Neutrophil (primary cell): ENCODE measurements around the gene AQP9.
A peak's percentile ranks its signal among the peaks of the same experiment; 100 is the strongest.

ENCODE experiments used
- H3K27ac ChIP-seq: fragments of 200-600 bp; sonication (generic); 2 replicates; pipeline ENCODE4 v1.5.1; 2016; ENCODE audit warnings: mild to moderate bottlenecking, moderate library complexity
- H3K27me3 ChIP-seq: fragments of 200-600 bp; sonication (generic); 2 replicates; pipeline ENCODE4 v1.6.0; 2016; ENCODE audit warnings: mild to moderate bottlenecking
- H3K36me3 ChIP-seq: fragments of 200-600 bp; sonication (generic); 2 replicates; pipeline ENCODE4 v1.5.1; 2017
- H3K4me1 ChIP-seq, 2 experiments: fragments of 200-600 bp in 1 of 2; sonication (generic) in 1 of 2; 1 replicate in 1 of 2; 2 replicates in 1 of 2; pipeline versions ENCODE4 v1.5.1 to v1.6.1; 2013 to 2016; ENCODE audit warnings: low read depth in 1 of 2, low read length in 1 of 2, mild to moderate bottlenecking in 1 of 2, moderate library complexity in 1 of 2; ENCODE audit not compliant: control insufficient read depth in 1 of 2, insufficient read depth in 1 of 2
- H3K4me3 ChIP-seq, 2 experiments: fragments of 200-600 bp in 1 of 2; sonication (generic) in 1 of 2; 1 replicate in 1 of 2; 2 replicates in 1 of 2; pipeline ENCODE4 v1.5.1; 2013 to 2016; ENCODE audit warnings: low read depth in 1 of 2, low read length in 1 of 2, mild to moderate bottlenecking in 1 of 2, moderate library complexity in 1 of 2
- H3K9me3 ChIP-seq: fragments of 200-600 bp; sonication (generic); 2 replicates; pipeline ENCODE4 v1.5.1; 2016
- CTCF ChIP-seq: fragments of 200-600 bp; sonication (generic); IDR thresholded peaks from 2 replicates; pipeline ENCODE4 v1.5.1; 2016; ENCODE audit warnings: antibody characterized with exemption

The AQP9 gene

GRCh38 chr15:58138106-58138505 is at the start of gene AQP9:
TSS of gene AQP9 (plus strand) at chr15:58138381. CDS start at chr15:58138566, 185 bp downstream.
- Histone ChIP-seq H3K27me3 (peaks cover 8% of the 10 kb centered on the region), H3K9me3 (no peaks in the 10 kb centered on the region), H3K36me3 (peaks cover 21% of the 10 kb centered on the region), H3K27ac (peak within 1 kb of the TSS; percentile 98), H3K4me3 (peak within 1 kb of the TSS; percentile 80 to 81), H3K4me1 (peaks cover 38 to 43% of the 10 kb centered on the region in 2 experiments)
- TF ChIP-seq CTCF, result no peak

GRCh38 chr15:58095415-58095814 is 42.8 kb upstream of the AQP9 start:
- Histone ChIP-seq H3K9me3 (no peaks in the 10 kb centered on the region), H3K27me3 (no peaks in the 10 kb centered on the region), H3K4me1 (no peaks in the 10 kb centered on the region), H3K36me3 (no peaks in the 10 kb centered on the region), H3K4me3 (no peak overlapping the region), H3K27ac (no peak overlapping the region)
- no peak for TF ChIP-seq CTCF

GRCh38 chr15:58096529-58097084 is 41.6 kb upstream of the AQP9 start:
- H3K4me1 ChIP-seq, result no peaks in the 10 kb centered on the region
- no peaks in the 10 kb centered on the region for H3K9me3 ChIP-seq
- no peaks in the 10 kb centered on the region for H3K36me3 ChIP-seq
- no peak overlapping the region for H3K27ac ChIP-seq
- peaks cover 11% of the 10 kb centered on the region for H3K27me3 ChIP-seq
- H3K4me3 ChIP-seq, result no peak overlapping the region
- no peak for TF ChIP-seq CTCF

GRCh38 chr15:58103482-58103881 is 34.7 kb upstream of the AQP9 start:
- Histone ChIP-seq H3K4me1 (no peaks in the 10 kb centered on the region), H3K9me3 (no peaks in the 10 kb centered on the region), H3K27ac (no peak overlapping the region), H3K27me3 (peaks cover 17% of the 10 kb centered on the region), H3K36me3 (no peaks in the 10 kb centered on the region), H3K4me3 (no peak overlapping the region)
- TF ChIP-seq CTCF, result no peak

GRCh38 chr15:58108117-58108516 is 30.1 kb upstream of the AQP9 start:
- TF ChIP-seq CTCF, result no peak
- Histone ChIP-seq H3K9me3 (no peaks in the 10 kb centered on the region), H3K27me3 (peaks cover 12% of the 10 kb centered on the region), H3K36me3 (no peaks in the 10 kb centered on the region), H3K27ac (no peak overlapping the region), H3K4me3 (no peak overlapping the region), H3K4me1 (no peaks in the 10 kb centered on the region)
